ENCODE results near the gene EEIG2. TPM values are rescaled to one million over a fixed set of nuclear protein-coding genes. Genes with fewer than 3 reads are reported as not detected.

The EEIG2 gene
- total and polyA plus RNA-seq, 9 of the 15 experiments (the other 6 are each of a cell fraction or from before 2014, with no cell fraction given): 6.1 to 26.9 (median 15.2) TPM

GRCh38 chr1:108517301-108517897 lies 42.5 kb upstream of the EEIG2 start (continued):
- peak; percentile 48; the same call in 1 of the 2 replicates for TF ChIP-seq PYGO2 (tag; IDR thresholded peaks at IDR 0.05)

- ChIA-PET CTCF (ENCODE audit: low intra/inter-chr PET ratio) (interaction anchor here (1.1 kb wide), 1 partner anchor 10 kb away, joined by 3 read pairs; no protein-coding TSS in a partner anchor), POLR2A (interaction anchor here (0.6 to 1.5 kb wide), 8 partner anchors 9 to 169 kb away, joined by 3 to 9 read pairs (median 4); partner anchors contain the start of gene EEIG2)
- no peak for DNase-seq (ENCODE audit: extremely low read depth in 1 of 4, low spot score in 3 of 4)
- in situ Hi-C loops (cut with MboI): no loop called here
- no peak overlapping the region for H3K4me3 ChIP-seq
- H3K9ac ChIP-seq (ENCODE audit: insufficient read depth in 1 of 2, low read depth in 2 of 2, low read length in 2 of 2): peak overlapping the region in 1 of 2 experiments; percentile 11; a peak in 1 of 4 replicates
- peaks cover 0 to 11% of the 10 kb centered on the region in 2 experiments; a peak in 4 of 5 replicates for H3K4me1 ChIP-seq (replicated peaks in 1 of 2; ENCODE audit: control insufficient read depth in 2 of 2, insufficient read depth in 2 of 2, low read length in 2 of 2)
- FAIRE-seq: peak; percentile 15
- H3K27ac ChIP-seq (ENCODE audit: extremely low read depth, low read depth, low read length): peak overlapping the region; percentile 3; the same call in 1 of the 3 replicates
- H3K36me3 ChIP-seq (ENCODE audit: control insufficient read depth, insufficient read depth, low read length): no peaks in the 10 kb centered on the region
- peak; percentile 45 for ATAC-seq
- peak overlapping the region; percentile 66 for H2AFZ ChIP-seq (ENCODE audit: low read depth, low read length)
- intact Hi-C loops (cut with micrococcal nuclease): no loop called here
- no peaks in the 10 kb centered on the region for H3K9me1 ChIP-seq (ENCODE audit: control insufficient read depth, insufficient read depth, low read length)
- BruUV-seq (replicated peaks): no TSS peak
- H3K27me3 ChIP-seq (ENCODE audit: control insufficient read depth in 2 of 2, insufficient read depth in 2 of 2, low read length in 2 of 2): no peaks in the 10 kb centered on the region
- H4K20me1 ChIP-seq (replicated peaks; ENCODE audit: control insufficient read depth, insufficient read depth, low read length): no peaks in the 10 kb centered on the region
- no peaks in the 10 kb centered on the region for H3K79me2 ChIP-seq (ENCODE audit: control insufficient read depth, insufficient read depth, low read length)
- peak overlapping the region; percentile 32; the same call in 1 of the 2 replicates for H3K4me2 ChIP-seq (ENCODE audit: insufficient read depth, low read length)
- H3K9me3 ChIP-seq (replicated peaks; ENCODE audit: control insufficient read depth, insufficient read depth, low read depth, low read length): peaks cover 7% of the 10 kb centered on the region
- TF ChIP-seq SAFB (IDR thresholded peaks at IDR 0.05; ENCODE audit: borderline replicate concordance, low read depth, low read length) (no peak), PTRF (tag; IDR thresholded peaks at IDR 0.05) (no peak), ARNT (IDR thresholded peaks at IDR 0.05) (peak in 1 of 2 experiments; percentile 72; a peak in 1 of 4 replicates), COPS2 (conservative IDR thresholded peaks at IDR 0.05) (no peak), DPF2 (IDR thresholded peaks at IDR 0.05) (peak; percentile 90), E2F4 (CRISPR knock-in tag; IDR thresholded peaks at IDR 0.05; ENCODE audit: low read depth) (no peak), EGR1 (conservative IDR thresholded peaks at IDR 0.05) (no peak), BDP1 (IDR thresholded peaks at IDR 0.05; ENCODE audit: insufficient read depth, insufficient read length) (no peak), ZNF324 (CRISPR knock-in tag; IDR thresholded peaks at IDR 0.05) (no peak), ZNF561 (CRISPR knock-in tag; conservative IDR thresholded peaks at IDR 0.05) (no peak), FOXM1 (IDR thresholded peaks at IDR 0.05; ENCODE audit: low read depth) (peak; percentile 76), FOXM1 (CRISPR knock-in tag; IDR thresholded peaks at IDR 0.05; ENCODE audit: low read depth) (no peak), ZKSCAN8 (CRISPR knock-in tag; IDR thresholded peaks at IDR 0.05) (no peak), SOX6 (IDR thresholded peaks at IDR 0.05) (peak; percentile 96), TEAD4 (IDR thresholded peaks at IDR 0.05; ENCODE audit: low read length) (peak; percentile 77), TEAD4 (CRISPR knock-in tag; IDR thresholded peaks at IDR 0.05; ENCODE audit: borderline replicate concordance) (no peak), ATF1 (CRISPR knock-in tag; IDR thresholded peaks at IDR 0.05) (no peak), ATF1 (tag; IDR thresholded peaks at IDR 0.05) (peak; percentile 51), HDAC8 (tag; IDR thresholded peaks at IDR 0.05) (no peak), CC2D1A (IDR thresholded peaks at IDR 0.05) (peak; percentile 16; the same call in 1 of the 2 replicates), ZBTB43 (CRISPR knock-in tag; IDR thresholded peaks at IDR 0.05) (no peak), GATAD2A (IDR thresholded peaks at IDR 0.05) (no peak)
These were observed 37.9 kb upstream of the EEIG2 start for GRCh38 chr1:108521990-108522393.

Data from K562 (cell line).